ENCODE data around the gene DPYD. TPM values are rescaled to one million over a fixed set of nuclear protein-coding genes. Genes with fewer than 3 reads are reported as not detected.

The DPYD gene
- total and polyA plus RNA-seq, 7 donors: 6.0 to 56.1 (median 40.2) TPM

DNA sequence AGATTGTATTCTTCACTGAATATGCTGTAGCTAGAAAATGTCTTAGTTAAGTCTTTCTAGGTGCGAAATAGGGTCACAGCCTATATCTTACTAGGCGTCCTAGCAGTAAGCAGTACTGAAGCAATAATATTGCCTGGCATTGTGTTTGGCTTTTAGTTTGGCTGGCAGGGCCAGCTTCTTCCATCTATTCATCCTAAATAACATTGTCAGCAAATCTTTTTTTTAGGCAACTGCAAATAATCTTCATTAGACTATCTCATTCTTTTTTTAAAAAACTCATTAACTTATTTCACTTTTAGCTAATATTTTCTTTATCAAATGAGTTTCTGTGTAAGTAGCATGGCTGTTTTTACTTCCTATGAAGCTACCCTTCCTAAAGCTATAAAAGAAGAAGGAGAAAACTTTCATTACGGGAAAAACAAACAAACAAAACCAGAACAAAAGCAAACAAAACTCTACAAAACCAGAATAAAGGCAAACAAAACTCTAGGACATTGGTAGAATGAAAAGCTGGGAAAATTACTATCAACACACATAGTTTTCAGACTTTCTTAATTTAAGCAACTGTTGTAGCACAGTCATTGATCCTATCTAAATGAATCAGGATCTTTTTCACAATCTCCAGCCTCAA, 506.0 kb downstream of the DPYD start:
- WGBS, 2 donors: 68 to 89% methylated on average over 3 of the region's 3 CpGs
- Histone ChIP-seq H3K4me3 (no peak overlapping the region), H3K27me3 (no peaks in the 10 kb centered on the region), H3K9me3 (no peaks in the 10 kb centered on the region), H3K4me1 (no peaks in the 10 kb centered on the region), H3K36me3 (no peaks in the 10 kb centered on the region), H3K27ac (no peak overlapping the region)
- TF ChIP-seq EP300 (IDR thresholded peaks at IDR 0.05) (no peak), POLR2AphosphoS5 (IDR thresholded peaks at IDR 0.05) (no peak), POLR2A (IDR thresholded peaks at IDR 0.05) (no peak)
- TF ChIP-seq, protein P1, sequence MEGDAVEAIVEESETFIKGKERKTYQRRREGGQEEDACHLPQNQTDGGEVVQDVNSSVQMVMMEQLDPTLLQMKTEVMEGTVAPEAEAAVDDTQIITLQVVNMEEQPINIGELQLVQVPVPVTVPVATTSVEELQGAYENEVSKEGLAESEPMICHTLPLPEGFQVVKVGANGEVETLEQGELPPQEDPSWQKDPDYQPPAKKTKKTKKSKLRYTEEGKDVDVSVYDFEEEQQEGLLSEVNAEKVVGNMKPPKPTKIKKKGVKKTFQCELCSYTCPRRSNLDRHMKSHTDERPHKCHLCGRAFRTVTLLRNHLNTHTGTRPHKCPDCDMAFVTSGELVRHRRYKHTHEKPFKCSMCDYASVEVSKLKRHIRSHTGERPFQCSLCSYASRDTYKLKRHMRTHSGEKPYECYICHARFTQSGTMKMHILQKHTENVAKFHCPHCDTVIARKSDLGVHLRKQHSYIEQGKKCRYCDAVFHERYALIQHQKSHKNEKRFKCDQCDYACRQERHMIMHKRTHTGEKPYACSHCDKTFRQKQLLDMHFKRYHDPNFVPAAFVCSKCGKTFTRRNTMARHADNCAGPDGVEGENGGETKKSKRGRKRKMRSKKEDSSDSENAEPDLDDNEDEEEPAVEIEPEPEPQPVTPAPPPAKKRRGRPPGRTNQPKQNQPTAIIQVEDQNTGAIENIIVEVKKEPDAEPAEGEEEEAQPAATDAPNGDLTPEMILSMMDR (IDR thresholded peaks at IDR 0.05): no peak
- no peak for DNase-seq
- intact Hi-C loops (cut with DNase I): no loop called here

GRCh38 chr1:97412737-97413136, 508.1 kb downstream of the DPYD start:
- WGBS, 2 donors: 45 to 51% methylated on average over 1 of the region's 1 CpG
- no peaks in the 10 kb centered on the region for H3K36me3 ChIP-seq
- TF ChIP-seq, protein P1 (IDR thresholded peaks at IDR 0.05): no peak
- TF ChIP-seq POLR2AphosphoS5 (IDR thresholded peaks at IDR 0.05): no peak
- TF ChIP-seq POLR2A (IDR thresholded peaks at IDR 0.05): no peak
- no peak for TF ChIP-seq EP300 (IDR thresholded peaks at IDR 0.05)
- H3K27ac ChIP-seq: no peak overlapping the region
- H3K9me3 ChIP-seq: no peaks in the 10 kb centered on the region
- no peaks in the 10 kb centered on the region for H3K4me1 ChIP-seq
- no peaks in the 10 kb centered on the region for H3K27me3 ChIP-seq
- intact Hi-C loops (cut with DNase I): no loop called here
- DNase-seq: no peak
- no peak overlapping the region for H3K4me3 ChIP-seq

DNA sequence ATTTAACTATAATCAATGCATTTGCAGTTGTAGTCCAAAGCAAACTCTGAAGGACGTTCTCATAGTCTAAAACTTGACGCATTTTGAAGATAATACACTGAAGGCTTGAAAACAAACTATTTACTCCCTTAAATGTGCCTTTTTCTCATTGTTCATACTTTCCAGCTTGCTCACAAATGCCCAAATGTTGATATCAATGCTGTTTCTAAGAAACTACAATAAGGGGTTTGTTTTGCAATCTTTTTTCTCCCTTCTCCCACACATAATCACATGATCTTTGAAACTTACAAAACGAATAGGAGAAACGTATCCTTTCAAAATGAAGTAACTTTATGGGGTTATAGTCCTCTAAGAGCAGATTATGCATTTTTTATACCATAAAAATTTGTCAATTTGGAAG, 508.7 kb downstream of the DPYD start:
- H3K4me3 ChIP-seq: no peak overlapping the region
- no peaks in the 10 kb centered on the region for H3K9me3 ChIP-seq
- intact Hi-C loops (cut with DNase I): no loop called here

DNA sequence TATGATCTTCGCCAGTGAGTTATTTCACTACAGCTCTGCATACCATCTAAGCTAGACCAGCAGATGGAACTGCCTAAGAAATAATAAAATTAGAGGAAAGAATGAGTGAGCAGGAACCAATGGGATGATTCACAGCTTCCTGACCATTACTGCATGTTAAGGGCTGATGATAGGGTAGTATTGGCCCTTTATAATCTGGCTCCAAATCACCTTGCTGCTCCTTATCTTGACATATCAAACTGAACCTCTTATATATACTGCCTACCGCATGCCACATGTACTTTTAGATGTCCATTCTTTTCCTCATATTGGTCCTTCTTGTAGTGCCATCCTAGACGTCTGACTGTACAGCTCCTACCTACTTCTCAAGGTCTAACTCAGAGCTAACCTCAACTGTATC, 524.4 kb downstream of the DPYD start:
- no peak for DNase-seq
- WGBS, 2 donors: 69 to 90% methylated on average over 3 of the region's 3 CpGs
- H3K36me3 ChIP-seq: no peaks in the 10 kb centered on the region
- intact Hi-C loops (cut with DNase I): no loop called here
- H3K4me3 ChIP-seq: no peak overlapping the region
- TF ChIP-seq, protein P1 (IDR thresholded peaks at IDR 0.05): no peak
- no peak for TF ChIP-seq POLR2A (IDR thresholded peaks at IDR 0.05)
- TF ChIP-seq POLR2AphosphoS5 (IDR thresholded peaks at IDR 0.05): no peak
- TF ChIP-seq EP300 (IDR thresholded peaks at IDR 0.05): no peak
- no peaks in the 10 kb centered on the region for H3K9me3 ChIP-seq
- H3K27ac ChIP-seq: no peak overlapping the region
- no peaks in the 10 kb centered on the region for H3K27me3 ChIP-seq
- H3K4me1 ChIP-seq: no peaks in the 10 kb centered on the region

More for the DNA sequence above, 508.7 kb downstream of the DPYD start:
- Histone ChIP-seq H3K4me1 (no peaks in the 10 kb centered on the region), H3K27ac (no peak overlapping the region), H3K27me3 (no peaks in the 10 kb centered on the region), H3K36me3 (no peaks in the 10 kb centered on the region)
- DNase-seq: no peak
- WGBS, 2 donors: 78 to 82% methylated on average over 4 of the region's 4 CpGs
- TF ChIP-seq, protein P1 (IDR thresholded peaks at IDR 0.05): no peak
- no peak for TF ChIP-seq EP300 (IDR thresholded peaks at IDR 0.05)
- TF ChIP-seq POLR2AphosphoS5 (IDR thresholded peaks at IDR 0.05): no peak
- no peak for TF ChIP-seq POLR2A (IDR thresholded peaks at IDR 0.05)

DNA sequence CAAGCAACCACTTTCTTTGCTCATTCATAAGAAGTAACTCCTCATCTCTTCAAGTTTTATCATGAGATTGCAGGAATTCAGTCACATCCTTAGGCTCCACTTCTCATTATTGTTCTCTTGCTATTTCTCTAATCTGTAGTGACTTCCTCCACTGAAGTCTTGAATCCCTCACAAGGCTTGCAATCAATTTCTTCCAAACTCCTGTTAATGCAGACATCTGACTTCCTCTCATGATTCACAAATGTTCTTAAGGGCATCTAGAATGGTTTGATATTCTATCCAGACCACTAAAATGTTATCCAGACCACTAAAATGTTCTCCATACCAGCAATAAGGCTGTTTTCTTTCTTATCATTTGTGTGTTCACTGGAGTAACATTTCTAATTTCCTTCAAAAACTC, 528.1 kb downstream of the DPYD start:
- no peak for DNase-seq
- TF ChIP-seq POLR2AphosphoS5 (IDR thresholded peaks at IDR 0.05) (no peak), EP300 (IDR thresholded peaks at IDR 0.05) (no peak), POLR2A (IDR thresholded peaks at IDR 0.05) (no peak)
- TF ChIP-seq, protein P1 (IDR thresholded peaks at IDR 0.05): no peak
- no peaks in the 10 kb centered on the region for H3K36me3 ChIP-seq
- no peak overlapping the region for H3K27ac ChIP-seq
- H3K4me3 ChIP-seq: no peak overlapping the region
- no peaks in the 10 kb centered on the region for H3K4me1 ChIP-seq
- H3K9me3 ChIP-seq: no peaks in the 10 kb centered on the region
- intact Hi-C loops (cut with DNase I): no loop called here
- no peaks in the 10 kb centered on the region for H3K27me3 ChIP-seq

All from sigmoid colon (tissue), 7 donors.